Measurements from ENCODE around the gene PAQR8.

Gene PAQR8

GRCh38 chr6:52361945-52362442 is at the start of gene PAQR8:
PAQR8 (plus strand) TSS chr6:52362151; CDS start chr6:52403214, 41,063 bp downstream.
- DNase-seq, result peak; percentile 94

- peak; percentile 49 for DNase-seq
These were observed 49.5 kb upstream of the PAQR8 start for GRCh38 chr6:52312461-52312860.

- DNase-seq, result no peak
These were observed 47.2 kb upstream of the PAQR8 start for GRCh38 chr6:52314752-52315151.

GRCh38 chr6:52317211-52317610 is 44.7 kb upstream of the PAQR8 start:
- DNase-seq, result no peak

- DNase-seq, result peak; percentile 41
These were observed 43.9 kb upstream of the PAQR8 start for GRCh38 chr6:52317841-52318581.

- DNase-seq, result no peak
These were observed 37.8 kb upstream of the PAQR8 start for GRCh38 chr6:52324189-52324588.

GRCh38 chr6:52325695-52326471 is 36.1 kb upstream of the PAQR8 start:
- no peak for DNase-seq

GRCh38 chr6:52326540-52327364 is 35.2 kb upstream of the PAQR8 start:
- DNase-seq, result peak; percentile 41

- no peak for DNase-seq
These were observed 33.7 kb upstream of the PAQR8 start for GRCh38 chr6:52328303-52328662.

- peak; percentile 80 for DNase-seq
These were observed 33.2 kb upstream of the PAQR8 start for GRCh38 chr6:52328729-52329128.

GRCh38 chr6:52330470-52330869 is 31.5 kb upstream of the PAQR8 start:
- DNase-seq, result peak; percentile 76

- DNase-seq, result peak; percentile 89
These were observed 30.0 kb upstream of the PAQR8 start for GRCh38 chr6:52331793-52332457.

GRCh38 chr6:52333840-52334200 is 28.1 kb upstream of the PAQR8 start:
- no peak for DNase-seq

- peak; percentile 93 for DNase-seq
These were observed 26.4 kb upstream of the PAQR8 start for GRCh38 chr6:52335576-52335975.

- no peak for DNase-seq
These were observed 24.9 kb upstream of the PAQR8 start for GRCh38 chr6:52336919-52337561.

GRCh38 chr6:52337633-52338290 is 24.2 kb upstream of the PAQR8 start:
- DNase-seq, result no peak

GRCh38 chr6:52340603-52340880 is 21.4 kb upstream of the PAQR8 start:
- peak; percentile 57 for DNase-seq

GRCh38 chr6:52341561-52342260 is 20.2 kb upstream of the PAQR8 start:
- DNase-seq, result no peak

GRCh38 chr6:52345311-52345710 is 16.6 kb upstream of the PAQR8 start:
- DNase-seq, result no peak

- peak; percentile 29 for DNase-seq
These were observed 15.4 kb upstream of the PAQR8 start for GRCh38 chr6:52346503-52346902.

- DNase-seq, result no peak
These were observed 14.1 kb upstream of the PAQR8 start for GRCh38 chr6:52347818-52348217.
